SK-N-SH (cell line): ENCODE results near the gene ARHGAP6. TPM values are rescaled to one million over a fixed set of nuclear protein-coding genes. Genes with fewer than 3 reads are reported as not detected.

Experiments
- CTCF ChIA-PET: fragments of 300-600, 350-600 bp; formaldehyde crosslinking; extraction: SDS; loops from one replicate; lab custom pipeline; 2021; lab: Yijun Ruan, JAX
- POLR2A ChIA-PET: fragments of 350-600 bp; sonication (Branson Sonifier 250); formaldehyde crosslinking; extraction: SDS; loops from one replicate; lab custom pipeline; 2020; ENCODE audit warnings: antibody characterized with exemption, inconsistent platforms; lab: Yijun Ruan, JAX
- DNase-seq: peaks from one replicate; pipeline ENCODE4 v3.0.0; 2012
- H2AFZ ChIP-seq: fragments of 200-600 bp; sonication (generic); 2 replicates; pipeline ENCODE4 v1.8.1; 2016; ENCODE audit warnings: antibody characterized with exemption, mild to moderate bottlenecking, low read depth
- H3F3A ChIP-seq: fragments of 200-600 bp; sonication (generic); replicated peaks from 2 replicates; pipeline ENCODE3; 2016; ENCODE audit warnings: antibody characterized with exemption, mild to moderate bottlenecking; ENCODE audit not compliant: insufficient read depth
- H3K27ac ChIP-seq, 2 experiments: fragments of 200-500 bp in 1 of 2; fragments of 200-600 bp in 1 of 2; sonication (Bioruptor generic) in 1 of 2; sonication (generic), shearing (Covaris generic) in 1 of 2; 2 replicates each; pipeline versions ENCODE4 v1.5.1 to v1.6.1; 2014 to 2016; ENCODE audit warnings: low read depth in 2 of 2, inconsistent platforms in 1 of 2, low read length in 1 of 2, mild to moderate bottlenecking in 1 of 2, mixed read lengths in 1 of 2
- H3K27me3 ChIP-seq: fragments of 200-600 bp; sonication (generic), shearing (Covaris generic); 2 replicates; pipeline ENCODE4 v1.6.1; 2016; ENCODE audit warnings: mixed run types; ENCODE audit not compliant: insufficient read depth
- H3K36me3 ChIP-seq, 2 experiments: fragments of 200-500 bp in 1 of 2; fragments of 200-600 bp in 1 of 2; sonication (Bioruptor generic) in 1 of 2; sonication (generic) in 1 of 2; replicated peaks in 1 of 2; 2 replicates each; pipeline versions ENCODE3 to v1.5.1; 2014 to 2016; ENCODE audit warnings: low read length in 1 of 2, mild to moderate bottlenecking in 1 of 2; ENCODE audit not compliant: insufficient read depth in 2 of 2, control insufficient read depth in 1 of 2
- H3K4me1 ChIP-seq, 2 experiments: fragments of 200-500 bp in 1 of 2; fragments of 200-600 bp in 1 of 2; sonication (Bioruptor generic) in 1 of 2; sonication (generic), shearing (Covaris generic) in 1 of 2; 2 replicates each; pipeline versions ENCODE4 v1.5.1 to v1.6.1; 2014 to 2016; ENCODE audit warnings: low read depth in 1 of 2, low read length in 1 of 2, mixed run types in 1 of 2; ENCODE audit not compliant: insufficient read depth in 2 of 2, control insufficient read depth in 1 of 2
- H3K4me2 ChIP-seq: fragments of 200-600 bp; sonication (generic), shearing (Covaris generic); 2 replicates; pipeline ENCODE4 v1.6.1; 2017; ENCODE audit warnings: mixed run types
- H3K4me3 ChIP-seq, 2 experiments: fragments of 200-500 bp in 1 of 2; fragments of 200-600 bp in 1 of 2; sonication (Bioruptor generic) in 1 of 2; sonication (generic), shearing (Covaris generic) in 1 of 2; 2 replicates each; pipeline versions ENCODE4 v1.5.1 to v1.8.1; 2014 to 2016; ENCODE audit warnings: low read depth in 2 of 2, inconsistent platforms in 1 of 2, low read length in 1 of 2, mild to moderate bottlenecking in 1 of 2, mixed read lengths in 1 of 2, moderate library complexity in 1 of 2
- H3K79me2 ChIP-seq: fragments of 200-600 bp; sonication (generic); 2 replicates; pipeline ENCODE4 v1.8.1; 2017; ENCODE audit warnings: mild to moderate bottlenecking; ENCODE audit not compliant: insufficient read depth
- H3K9ac ChIP-seq: fragments of 200-600 bp; sonication (generic); 2 replicates; pipeline ENCODE4 v1.6.1; 2017; ENCODE audit warnings: mixed run types
- H3K9me2 ChIP-seq: fragments of 200-600 bp; sonication (generic); 2 replicates; pipeline ENCODE4 v1.6.1; 2017; ENCODE audit warnings: mixed run types
- H3K9me3 ChIP-seq: fragments of 200-600 bp; sonication (generic); 2 replicates; pipeline ENCODE4 v1.6.1; 2017; ENCODE audit warnings: mixed run types, mild to moderate bottlenecking, moderate library complexity
- H4K20me1 ChIP-seq: fragments of 200-600 bp; sonication (generic); 2 replicates; pipeline ENCODE4 v1.6.1; 2017; ENCODE audit warnings: mild to moderate bottlenecking, mixed run types; ENCODE audit not compliant: insufficient read depth
- CTCF ChIP-seq: fragments of 200-600 bp; sonication (generic); IDR thresholded peaks from 2 replicates; pipeline ENCODE4 v1.6.1; 2017; ENCODE audit warnings: antibody characterized with exemption, mild to moderate bottlenecking, moderate library complexity
- FOSL2 ChIP-seq: IDR thresholded peaks from 2 replicates; pipeline ENCODE4 v1.4.0; 2012; ENCODE audit warnings: low read depth, mild to moderate bottlenecking, moderate library complexity, borderline replicate concordance
- MEF2A ChIP-seq: IDR thresholded peaks from 2 replicates; pipeline ENCODE4 v1.4.0; 2012; ENCODE audit warnings: low read depth, borderline replicate concordance
- MXI1 ChIP-seq: IDR thresholded peaks from 2 replicates; pipeline ENCODE4 v1.6.1; 2012; ENCODE audit warnings: mild to moderate bottlenecking, low read depth, low read length, improper control_type of control experiment
- POLR2AphosphoS5 ChIP-seq: IDR thresholded peaks from 2 replicates; pipeline ENCODE4 v1.6.1; 2012; ENCODE audit warnings: low read depth, low read length
- RCOR1 ChIP-seq: fragments of 150-350 bp; IDR thresholded peaks from 2 replicates; pipeline ENCODE4 v1.6.1; 2017; ENCODE audit warnings: antibody characterized with exemption, low read length
- REST ChIP-seq: IDR thresholded peaks from 2 replicates; pipeline ENCODE4 v1.6.1; 2012; ENCODE audit warnings: mild to moderate bottlenecking, low read depth, low read length, moderate library complexity
- RXRA ChIP-seq: IDR thresholded peaks from 2 replicates; pipeline ENCODE4 v1.4.0; 2012; ENCODE audit warnings: low read depth, mild to moderate bottlenecking, borderline replicate concordance
- SIN3A ChIP-seq: IDR thresholded peaks from 2 replicates; pipeline ENCODE4 v1.6.1; 2012; ENCODE audit warnings: low read depth, mild to moderate bottlenecking, low read length, moderate library complexity, borderline replicate concordance
- TEAD4 ChIP-seq: IDR thresholded peaks from 2 replicates; pipeline ENCODE4 v1.4.0; 2012; ENCODE audit warnings: mild to moderate bottlenecking, borderline replicate concordance; ENCODE audit not compliant: insufficient read depth
- WGBS: methylation state at CpG from one replicate; pipeline ENCODE4 v1.1.6; 2017; ENCODE audit warnings: low lambda C conversion rate; 5-methylcytosine and 5-hydroxymethylcytosine counted together
- polyA plus RNA-seq, 3 experiments: library from polyadenylated mRNA; depleted of rRNA; stranded (reverse); fragments of >200 nt; gene quantifications; 2 replicates each; pipeline ENCODE4 v1.2.3, GENCODE V29; 2012
- TF ChIP-seq, protein P1 (sequence below): IDR thresholded peaks from 2 replicates; pipeline ENCODE4 v1.4.0; 2012; ENCODE audit warnings: low read depth, borderline replicate concordance
- TF ChIP-seq, protein P2 (sequence below): IDR thresholded peaks from 2 replicates; pipeline ENCODE4; 2012
- TF ChIP-seq, protein P3 (sequence below): fragments of 150-350 bp; IDR thresholded peaks from 2 replicates; pipeline ENCODE4 v1.6.1; 2017; ENCODE audit warnings: antibody characterized with exemption, low read length, low read depth, borderline replicate concordance
- TF ChIP-seq, protein P4 (sequence below): IDR thresholded peaks from 2 replicates; pipeline ENCODE4 v1.4.0; 2012; ENCODE audit warnings: low read depth, borderline replicate concordance

The ARHGAP6 gene
- polyA plus RNA-seq, 1 of the 3 experiments (the other 2 are of a cell fraction): 0.16 TPM

DNA sequence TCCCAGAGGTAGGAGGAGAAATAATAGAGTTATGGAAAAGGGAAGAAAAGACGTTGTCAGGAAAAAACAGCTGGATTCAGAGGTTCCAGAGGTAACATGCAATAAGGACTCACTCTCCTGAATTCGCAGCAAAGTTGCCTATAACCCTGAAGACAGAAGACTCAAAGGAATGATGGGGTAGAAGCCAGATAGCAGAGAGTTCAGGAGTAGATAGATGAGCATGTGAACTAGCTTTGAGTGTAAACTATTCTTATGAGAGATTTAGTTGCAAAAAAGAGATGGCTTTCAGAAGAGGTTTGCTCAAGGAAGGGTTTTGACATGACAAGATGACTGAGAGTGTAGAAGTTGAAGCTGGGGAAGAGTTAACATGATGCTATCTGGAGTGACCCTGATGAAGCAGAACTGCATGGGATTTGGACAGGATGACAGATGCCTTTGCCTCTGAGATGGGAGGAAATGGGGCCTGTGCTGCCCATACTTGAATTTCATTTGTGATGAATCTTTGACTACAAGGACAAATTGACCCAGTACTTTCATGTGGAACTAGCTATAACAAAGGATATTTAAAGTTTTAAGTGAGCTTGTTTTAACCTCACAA lies 298.6 kb downstream of the ARHGAP6 start (continued):
- TF ChIP-seq REST (no peak), SIN3A (no peak), CTCF (no peak)
- TF ChIP-seq, all 33 proteins: peak for 0

DNA sequence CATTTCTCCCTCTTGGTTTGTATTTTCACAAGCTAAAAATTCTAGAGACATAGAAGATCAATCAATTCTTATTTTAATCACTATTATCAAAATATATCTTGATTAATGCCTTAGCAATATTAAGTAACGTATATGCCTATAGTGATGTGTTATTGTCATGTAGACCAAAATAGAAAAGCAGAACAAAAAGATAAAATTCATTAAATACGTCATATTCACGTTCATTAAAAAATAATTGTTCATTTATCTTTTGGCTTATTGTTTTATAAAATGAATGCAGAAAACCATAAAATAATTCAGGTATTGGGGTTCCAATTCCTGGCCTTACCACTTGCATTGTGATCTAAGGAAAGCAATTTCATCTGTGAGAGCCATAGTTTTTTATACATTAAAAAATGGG lies 300.3 kb downstream of the ARHGAP6 start:
- WGBS: 36% methylated on average over 3 of the region's 3 CpGs
- Histone ChIP-seq H3K36me3 (no peaks in the 10 kb centered on the region), H2AFZ (no peak overlapping the region), H3K9ac (no peak overlapping the region), H3F3A (no peaks in the 10 kb centered on the region), H3K27ac (no peak overlapping the region), H3K4me2 (no peak overlapping the region), H3K27me3 (no peaks in the 10 kb centered on the region), H3K79me2 (no peaks in the 10 kb centered on the region), H3K4me3 (no peak overlapping the region), H3K9me3 (no peaks in the 10 kb centered on the region), H3K9me2 (no peaks in the 10 kb centered on the region), H3K4me1 (no peaks in the 10 kb centered on the region), H4K20me1 (no peaks in the 10 kb centered on the region)
- POLR2A ChIA-PET: no interaction called here
- CTCF ChIA-PET: interaction anchor here (0.7 to 0.8 kb wide), 2 partner anchors 8 to 16 kb away, joined by 3 to 4 read pairs; no protein-coding TSS in a partner anchor
- DNase-seq: no peak
- TF ChIP-seq POLR2AphosphoS5 (no peak), RCOR1 (no peak), MEF2A (no peak), SIN3A (no peak), RXRA (no peak), TEAD4 (no peak), CTCF (no peak), FOSL2 (no peak), MXI1 (no peak)
- TF ChIP-seq, protein P1, sequence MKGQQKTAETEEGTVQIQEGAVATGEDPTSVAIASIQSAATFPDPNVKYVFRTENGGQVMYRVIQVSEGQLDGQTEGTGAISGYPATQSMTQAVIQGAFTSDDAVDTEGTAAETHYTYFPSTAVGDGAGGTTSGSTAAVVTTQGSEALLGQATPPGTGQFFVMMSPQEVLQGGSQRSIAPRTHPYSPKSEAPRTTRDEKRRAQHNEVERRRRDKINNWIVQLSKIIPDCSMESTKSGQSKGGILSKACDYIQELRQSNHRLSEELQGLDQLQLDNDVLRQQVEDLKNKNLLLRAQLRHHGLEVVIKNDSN: no peak
- TF ChIP-seq, protein P2, sequence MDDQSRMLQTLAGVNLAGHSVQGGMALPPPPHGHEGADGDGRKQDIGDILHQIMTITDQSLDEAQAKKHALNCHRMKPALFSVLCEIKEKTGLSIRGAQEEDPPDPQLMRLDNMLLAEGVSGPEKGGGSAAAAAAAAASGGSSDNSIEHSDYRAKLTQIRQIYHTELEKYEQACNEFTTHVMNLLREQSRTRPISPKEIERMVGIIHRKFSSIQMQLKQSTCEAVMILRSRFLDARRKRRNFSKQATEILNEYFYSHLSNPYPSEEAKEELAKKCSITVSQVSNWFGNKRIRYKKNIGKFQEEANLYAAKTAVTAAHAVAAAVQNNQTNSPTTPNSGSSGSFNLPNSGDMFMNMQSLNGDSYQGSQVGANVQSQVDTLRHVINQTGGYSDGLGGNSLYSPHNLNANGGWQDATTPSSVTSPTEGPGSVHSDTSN: no peak
- TF ChIP-seq, protein P3, sequence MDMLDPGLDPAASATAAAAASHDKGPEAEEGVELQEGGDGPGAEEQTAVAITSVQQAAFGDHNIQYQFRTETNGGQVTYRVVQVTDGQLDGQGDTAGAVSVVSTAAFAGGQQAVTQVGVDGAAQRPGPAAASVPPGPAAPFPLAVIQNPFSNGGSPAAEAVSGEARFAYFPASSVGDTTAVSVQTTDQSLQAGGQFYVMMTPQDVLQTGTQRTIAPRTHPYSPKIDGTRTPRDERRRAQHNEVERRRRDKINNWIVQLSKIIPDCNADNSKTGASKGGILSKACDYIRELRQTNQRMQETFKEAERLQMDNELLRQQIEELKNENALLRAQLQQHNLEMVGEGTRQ: no peak
- TF ChIP-seq, protein P4, sequence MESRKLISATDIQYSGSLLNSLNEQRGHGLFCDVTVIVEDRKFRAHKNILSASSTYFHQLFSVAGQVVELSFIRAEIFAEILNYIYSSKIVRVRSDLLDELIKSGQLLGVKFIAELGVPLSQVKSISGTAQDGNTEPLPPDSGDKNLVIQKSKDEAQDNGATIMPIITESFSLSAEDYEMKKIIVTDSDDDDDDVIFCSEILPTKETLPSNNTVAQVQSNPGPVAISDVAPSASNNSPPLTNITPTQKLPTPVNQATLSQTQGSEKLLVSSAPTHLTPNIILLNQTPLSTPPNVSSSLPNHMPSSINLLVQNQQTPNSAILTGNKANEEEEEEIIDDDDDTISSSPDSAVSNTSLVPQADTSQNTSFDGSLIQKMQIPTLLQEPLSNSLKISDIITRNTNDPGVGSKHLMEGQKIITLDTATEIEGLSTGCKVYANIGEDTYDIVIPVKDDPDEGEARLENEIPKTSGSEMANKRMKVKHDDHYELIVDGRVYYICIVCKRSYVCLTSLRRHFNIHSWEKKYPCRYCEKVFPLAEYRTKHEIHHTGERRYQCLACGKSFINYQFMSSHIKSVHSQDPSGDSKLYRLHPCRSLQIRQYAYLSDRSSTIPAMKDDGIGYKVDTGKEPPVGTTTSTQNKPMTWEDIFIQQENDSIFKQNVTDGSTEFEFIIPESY: no peak
